OCI-LY1 (cell line): ENCODE results near the gene GRB7.

Experiments
- H2AFZ ChIP-seq: fragments of 200-600 bp; sonication (generic), shearing (Covaris generic); 2 replicates; pipeline ENCODE4 v1.6.0; 2014; ENCODE audit warnings: antibody characterized with exemption, mild to moderate bottlenecking, low read length
- H3F3A ChIP-seq: fragments of 200-600 bp; sonication (generic), shearing (Covaris generic); 2 replicates; pipeline ENCODE4 v1.6.0; 2014; ENCODE audit warnings: mild to moderate bottlenecking, antibody characterized with exemption, low read length, moderate library complexity; ENCODE audit not compliant: insufficient read depth
- H3K27ac ChIP-seq: fragments of 200-600 bp; sonication (generic); 2 replicates; pipeline ENCODE4 v1.5.1; 2014; ENCODE audit warnings: low read length, mixed run types, mild to moderate bottlenecking, low read depth; ENCODE audit not compliant: poor library complexity, severe bottlenecking
- H3K27me3 ChIP-seq: fragments of 200-600 bp; sonication (generic); 2 replicates; pipeline ENCODE4 v1.6.0; 2014; ENCODE audit warnings: antibody characterized with exemption, mild to moderate bottlenecking, low read length, moderate library complexity; ENCODE audit not compliant: insufficient read depth
- H3K36me3 ChIP-seq: fragments of 200-600 bp; sonication (generic); 2 replicates; pipeline ENCODE4 v1.6.1; 2014; ENCODE audit warnings: mild to moderate bottlenecking, antibody characterized with exemption, low read length, moderate library complexity, mixed read lengths; ENCODE audit not compliant: insufficient read depth
- H3K4me1 ChIP-seq: fragments of 200-600 bp; sonication (generic); 2 replicates; pipeline ENCODE4 v1.5.1; 2014; ENCODE audit warnings: mild to moderate bottlenecking, low read length, moderate library complexity; ENCODE audit not compliant: insufficient read depth, severe bottlenecking
- H3K4me2 ChIP-seq: fragments of 200-600 bp; sonication (generic), shearing (Covaris generic); 2 replicates; pipeline ENCODE4 v1.6.1; 2014; ENCODE audit warnings: low read length
- H3K4me3 ChIP-seq: fragments of 200-600 bp; sonication (generic); 2 replicates; pipeline ENCODE4 v1.5.1; 2014; ENCODE audit warnings: low read length, low read depth, mild to moderate bottlenecking, mixed read lengths; ENCODE audit not compliant: poor library complexity, severe bottlenecking
- H3K79me2 ChIP-seq: fragments of 200-600 bp; shearing (Covaris generic); 2 replicates; pipeline ENCODE4 v1.6.1; 2016; ENCODE audit warnings: mixed run types, low read length, mixed read lengths; ENCODE audit not compliant: insufficient read depth
- H3K9ac ChIP-seq: fragments of 200-600 bp; sonication (generic), shearing (Covaris generic); 2 replicates; pipeline ENCODE4 v1.6.1; 2014; ENCODE audit warnings: mild to moderate bottlenecking, low read length, mixed read lengths
- H3K9me2 ChIP-seq: fragments of 200-600 bp; sonication (generic), shearing (Covaris generic); 2 replicates; pipeline ENCODE4 v1.6.1; 2014; ENCODE audit warnings: low read depth, mild to moderate bottlenecking, low read length, mixed read lengths
- H3K9me3 ChIP-seq: fragments of 200-600 bp; shearing (Covaris generic); 2 replicates; pipeline ENCODE4 v1.6.1; 2014; ENCODE audit warnings: low read length, mixed read lengths
- H4K20me1 ChIP-seq: fragments of 200-600 bp; sonication (generic), shearing (Covaris generic); 2 replicates; pipeline ENCODE4 v1.6.0; 2016; ENCODE audit warnings: mild to moderate bottlenecking, low read length; ENCODE audit not compliant: insufficient read depth
- EZH2 ChIP-seq: fragments of 200-600 bp; sonication (generic), shearing (Covaris generic); IDR thresholded peaks from 2 replicates; pipeline ENCODE4 v1.8.0; 2017; ENCODE audit warnings: borderline replicate concordance, mixed run types, mild to moderate bottlenecking, antibody characterized with exemption, low read length, moderate library complexity, mixed read lengths
- TF ChIP-seq, protein P1 (sequence below): fragments of 200-600 bp; sonication (generic), shearing (Covaris generic); IDR thresholded peaks from 2 replicates; pipeline ENCODE4 v1.5.1; 2017; ENCODE audit warnings: mild to moderate bottlenecking, antibody characterized with exemption, low read length, moderate library complexity, mixed read lengths

GRB7 gene

DNA sequence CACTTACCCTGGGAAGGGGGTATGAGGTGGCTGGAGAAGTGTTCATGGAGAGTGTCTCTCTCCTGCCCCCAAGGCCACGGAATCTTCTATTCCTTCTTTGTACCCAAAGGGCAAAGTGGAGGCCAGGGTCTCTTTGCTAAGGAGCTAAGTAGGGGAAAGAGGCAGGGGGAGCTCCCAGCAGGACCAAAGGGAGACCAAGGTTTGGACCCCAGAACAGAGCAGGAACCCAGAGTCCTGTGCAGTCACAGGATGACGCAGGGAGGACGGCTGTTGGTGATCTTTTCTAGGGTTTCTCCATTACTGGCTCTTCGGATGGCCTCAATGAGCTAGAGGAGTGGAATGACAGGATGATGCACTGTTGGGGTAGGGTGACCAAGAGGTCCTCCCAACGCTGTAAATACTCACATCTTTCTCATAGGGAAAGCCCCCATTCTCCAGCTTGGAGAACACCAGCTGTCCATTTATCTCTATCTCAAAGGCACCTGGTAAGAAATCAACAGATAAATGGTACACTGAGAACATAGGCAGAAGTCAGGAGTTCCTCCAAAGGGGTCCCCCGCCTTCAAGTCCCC is 8.4 kb upstream of the GRB7 start:
- H3K4me2 ChIP-seq, result peak overlapping the region; percentile 97
- peak overlapping the region; percentile 85 for H3K9ac ChIP-seq
- no peaks in the 10 kb centered on the region for H3K27me3 ChIP-seq
- peak overlapping the region; percentile 41 for H3K27ac ChIP-seq
- H3F3A ChIP-seq, result no peaks in the 10 kb centered on the region
- H2AFZ ChIP-seq, result no peak overlapping the region
- no peaks in the 10 kb centered on the region for H3K9me2 ChIP-seq
- peaks cover 21% of the 10 kb centered on the region; the same call in 1 of the 2 replicates for H3K36me3 ChIP-seq
- peak overlapping the region; percentile 85 for H3K4me3 ChIP-seq
- H4K20me1 ChIP-seq, result no peaks in the 10 kb centered on the region
- no peaks in the 10 kb centered on the region for H3K9me3 ChIP-seq
- H3K4me1 ChIP-seq, result peaks cover 14% of the 10 kb centered on the region
- no peak for TF ChIP-seq EZH2
- TF ChIP-seq, protein P1, sequence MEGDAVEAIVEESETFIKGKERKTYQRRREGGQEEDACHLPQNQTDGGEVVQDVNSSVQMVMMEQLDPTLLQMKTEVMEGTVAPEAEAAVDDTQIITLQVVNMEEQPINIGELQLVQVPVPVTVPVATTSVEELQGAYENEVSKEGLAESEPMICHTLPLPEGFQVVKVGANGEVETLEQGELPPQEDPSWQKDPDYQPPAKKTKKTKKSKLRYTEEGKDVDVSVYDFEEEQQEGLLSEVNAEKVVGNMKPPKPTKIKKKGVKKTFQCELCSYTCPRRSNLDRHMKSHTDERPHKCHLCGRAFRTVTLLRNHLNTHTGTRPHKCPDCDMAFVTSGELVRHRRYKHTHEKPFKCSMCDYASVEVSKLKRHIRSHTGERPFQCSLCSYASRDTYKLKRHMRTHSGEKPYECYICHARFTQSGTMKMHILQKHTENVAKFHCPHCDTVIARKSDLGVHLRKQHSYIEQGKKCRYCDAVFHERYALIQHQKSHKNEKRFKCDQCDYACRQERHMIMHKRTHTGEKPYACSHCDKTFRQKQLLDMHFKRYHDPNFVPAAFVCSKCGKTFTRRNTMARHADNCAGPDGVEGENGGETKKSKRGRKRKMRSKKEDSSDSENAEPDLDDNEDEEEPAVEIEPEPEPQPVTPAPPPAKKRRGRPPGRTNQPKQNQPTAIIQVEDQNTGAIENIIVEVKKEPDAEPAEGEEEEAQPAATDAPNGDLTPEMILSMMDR, result no peak
- no peaks in the 10 kb centered on the region for H3K79me2 ChIP-seq

DNA sequence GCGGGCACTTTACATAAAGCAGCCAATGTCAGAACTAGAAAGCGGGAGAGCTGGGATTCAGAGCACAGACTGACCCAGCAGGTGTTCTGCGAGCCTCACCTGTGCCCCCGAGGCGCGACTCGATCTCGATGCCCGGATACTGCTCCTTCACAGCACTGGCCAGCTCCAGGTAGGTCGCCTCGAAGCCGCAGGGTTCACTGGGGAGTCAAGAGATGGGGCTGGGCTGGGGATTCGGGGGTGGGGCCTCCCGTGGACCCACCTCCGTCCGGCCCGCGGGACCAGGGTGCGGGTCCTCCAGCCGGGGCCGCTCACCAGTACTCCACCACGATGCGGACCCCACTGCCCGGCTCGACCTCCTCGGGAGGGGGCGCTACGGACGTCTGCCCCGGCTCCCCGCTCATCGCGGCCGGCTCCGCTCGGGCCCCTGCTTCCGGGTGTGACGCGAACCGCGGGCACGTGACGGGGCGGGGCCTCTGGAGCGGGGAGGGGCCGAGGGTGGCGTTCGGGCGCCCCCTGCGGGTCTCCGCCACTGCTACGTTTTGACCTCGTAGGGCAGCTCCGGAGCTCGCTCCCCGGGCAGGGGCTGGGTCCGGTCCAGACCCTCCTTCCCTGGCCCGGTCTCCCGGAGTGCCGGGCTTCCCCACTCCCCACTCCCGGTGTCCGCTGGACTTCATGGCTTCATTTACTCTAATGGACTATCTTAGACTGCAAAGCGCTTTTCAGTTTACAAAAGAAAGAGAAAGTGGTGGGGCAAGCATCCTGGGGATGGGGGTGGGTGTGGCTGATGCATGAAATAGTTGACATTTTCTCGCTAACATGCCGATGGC is 7.4 kb upstream of the GRB7 start, which contains the start of gene MIEN1:
TSS of gene MIEN1 (minus strand) at position 438 of the 827 bp plus-strand sequence. CDS start at position 401, 37 bp downstream.
- H3K27ac ChIP-seq, result peak within 1 kb of the TSS; percentile 41
- H3K9me2 ChIP-seq, result no peaks in the 10 kb centered on the region
- peak within 1 kb of the TSS; percentile 85 for H3K4me3 ChIP-seq
- peaks cover 14% of the 10 kb centered on the region for H3K4me1 ChIP-seq
- no peak for TF ChIP-seq EZH2
- TF ChIP-seq, protein P1, result peak; percentile 82
- peak within 1 kb of the TSS; percentile 85 for H3K9ac ChIP-seq
- no peaks in the 10 kb centered on the region for H3K9me3 ChIP-seq
- no peaks in the 10 kb centered on the region for H4K20me1 ChIP-seq
- no peaks in the 10 kb centered on the region for H3K79me2 ChIP-seq
- H3K36me3 ChIP-seq, result peaks cover 21% of the 10 kb centered on the region; the same call in 1 of the 2 replicates
- no peaks in the 10 kb centered on the region for H3K27me3 ChIP-seq
- peak within 1 kb of the TSS; percentile 97 for H3K4me2 ChIP-seq
- H2AFZ ChIP-seq, result no peak within 1 kb of the TSS
- no peaks in the 10 kb centered on the region for H3F3A ChIP-seq

DNA sequence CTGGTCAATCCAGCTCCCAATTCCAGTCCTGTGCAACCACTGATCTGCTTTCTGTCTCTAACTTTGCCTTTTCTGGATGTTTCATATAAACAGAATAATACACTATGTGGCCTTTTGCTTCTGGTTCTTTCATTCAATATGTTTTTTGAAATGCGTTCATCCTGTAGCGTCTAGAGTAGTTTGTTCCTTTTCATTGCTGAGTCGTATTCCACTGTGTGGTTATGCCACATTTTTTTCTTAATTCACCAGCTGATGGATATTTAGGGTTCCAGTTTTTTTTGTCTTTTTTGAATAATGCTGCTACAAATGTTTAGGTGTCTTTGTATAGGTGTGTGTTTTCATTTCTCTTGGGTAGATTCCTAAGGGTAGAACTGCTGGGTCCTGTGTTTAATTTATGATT is 5.2 kb upstream of the GRB7 start:
- Histone ChIP-seq H3F3A (no peaks in the 10 kb centered on the region; the same call in 1 of the 2 replicates), H3K4me1 (peaks cover 17% of the 10 kb centered on the region), H4K20me1 (no peaks in the 10 kb centered on the region), H2AFZ (no peak overlapping the region), H3K27ac (no peak overlapping the region), H3K4me3 (no peak overlapping the region), H3K79me2 (no peaks in the 10 kb centered on the region), H3K9me3 (no peaks in the 10 kb centered on the region), H3K9me2 (no peaks in the 10 kb centered on the region), H3K4me2 (no peak overlapping the region), H3K27me3 (0 out of 2 replicates have a peak, but pooled peaks cover 7% of the 10 kb centered on the region), H3K9ac (no peak overlapping the region), H3K36me3 (peaks cover 16% of the 10 kb centered on the region; the same call in 1 of the 2 replicates)
- no peak for TF ChIP-seq EZH2
- TF ChIP-seq, protein P1, result no peak
